GM23248 (cell line): Measurements from ENCODE around the gene CNKSR3.

Experiments used
- EZH2 ChIP-seq: fragments of 200-600 bp; sonication (generic); IDR thresholded peaks from 2 replicates; pipeline ENCODE4 v1.6.1; 2018; ENCODE audit warnings: antibody characterized with exemption, mild to moderate bottlenecking; ENCODE audit not compliant: insufficient read depth, poor library complexity, severe bottlenecking
- EZH2phosphoT487 ChIP-seq: fragments of 200-600 bp; sonication (generic); IDR thresholded peaks from 2 replicates; pipeline ENCODE4 v1.6.1; 2018; ENCODE audit warnings: antibody characterized with exemption, moderate library complexity, mild to moderate bottlenecking, low read depth; ENCODE audit not compliant: insufficient read depth

DNA sequence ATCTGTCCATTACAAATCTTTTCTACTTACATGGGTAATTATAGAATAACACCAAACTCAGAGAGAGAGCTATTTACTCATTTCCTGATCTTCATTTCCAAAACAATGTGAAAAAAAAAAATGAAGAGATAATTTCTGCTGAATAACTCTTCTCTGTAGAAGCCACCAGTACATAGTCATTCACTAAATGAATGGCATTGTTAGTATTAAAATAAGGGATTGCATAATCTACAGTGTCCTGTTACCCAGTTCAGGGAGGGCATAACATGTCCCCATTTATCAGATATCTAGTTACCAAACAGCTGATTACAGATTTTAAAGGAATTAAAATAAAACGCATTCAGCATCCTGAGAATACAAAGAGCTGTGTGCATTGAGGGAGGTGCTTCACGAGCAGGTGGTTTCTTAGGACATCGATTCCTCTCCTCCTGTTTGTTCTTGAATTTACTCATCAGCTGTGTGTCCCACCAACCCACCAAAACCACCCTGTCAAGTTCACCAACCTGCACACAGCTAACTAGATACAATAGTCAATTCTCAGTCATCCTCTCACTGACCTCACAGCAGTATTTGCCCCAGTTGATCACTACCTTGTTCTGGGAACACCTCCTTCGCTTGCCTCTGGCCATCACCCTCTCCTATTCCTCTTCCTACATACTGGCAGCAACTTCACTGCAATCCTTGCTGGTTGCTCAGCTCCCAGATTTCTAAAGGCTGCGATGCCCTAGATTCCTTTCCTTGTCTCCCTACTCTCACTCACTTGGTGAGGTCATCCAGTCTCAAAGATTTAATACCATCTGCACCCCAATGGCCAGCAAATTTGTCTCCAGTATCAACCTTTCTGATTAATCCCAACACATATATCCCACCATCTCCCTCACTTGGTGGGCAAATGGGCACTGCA is 18.7 kb downstream of the CNKSR3 start:
- no peak for TF ChIP-seq EZH2
- no peak for TF ChIP-seq EZH2phosphoT487
